Measurements from ENCODE around the gene PCDHGA3. TPM values are rescaled to one million over a fixed set of nuclear protein-coding genes. Genes with fewer than 3 reads are reported as not detected.
"Not testable (repeated sequence)": the region's sequence is repeated elsewhere in the genome, so short reads cannot be mapped to it uniquely, and the experiment has no call there.

PCDHGA3 gene
- total RNA-seq, 4 donors from 2014 or later, result 0.40 to 1.7 (median 0.76) TPM; not detected in 1

- H3K9me3 ChIP-seq, result peaks cover 0 to 62% (median 15%) of the 10 kb centered on the region in 4 donors
- no peaks in the 10 kb centered on the region for H3K36me3 ChIP-seq
- H3K4me3 ChIP-seq, result no peak within 1 kb of the TSS
- H3K4me1 ChIP-seq, result no peaks in the 10 kb centered on the region
- DNase-seq, result no peak
- TF ChIP-seq POLR2A (IDR thresholded peaks at IDR 0.05) (no peak), CTCF (IDR thresholded peaks at IDR 0.05) (no peak)
- no peak within 1 kb of the TSS for H3K27ac ChIP-seq
- no peaks in the 10 kb centered on the region for H3K27me3 ChIP-seq
These were observed 49.0 kb downstream of the PCDHGA3 start, which contains the start of gene PCDHGA8 for GRCh38 chr5:141392429-141393198. PCDHGA8 (plus strand) TSS chr5:141392633; CDS start chr5:141392814, 181 bp downstream.

GRCh38 chr5:141393267-141393666 lies 49.6 kb downstream of the PCDHGA3 start:
- Histone ChIP-seq H3K27me3 (no peaks in the 10 kb centered on the region), H3K27ac (no peak overlapping the region), H3K4me3 (no peak overlapping the region), H3K9me3 (peaks cover 0 to 60% (median 15%) of the 10 kb centered on the region in 4 donors), H3K36me3 (no peaks in the 10 kb centered on the region), H3K4me1 (no peaks in the 10 kb centered on the region)
- TF ChIP-seq CTCF (IDR thresholded peaks at IDR 0.05) (no peak), POLR2A (IDR thresholded peaks at IDR 0.05) (no peak)
- DNase-seq, result no peak

- H3K27me3 ChIP-seq, H3K36me3 ChIP-seq, H3K4me3 ChIP-seq, DNase-seq, H3K4me1 ChIP-seq, H3K27ac ChIP-seq: not testable (repeated sequence)
- peaks cover 0 to 60% (median 17%) of the 10 kb centered on the region in 4 donors for H3K9me3 ChIP-seq
These were observed 51.0 kb downstream of the PCDHGA3 start for GRCh38 chr5:141394401-141395187.

Other genes with a start within 250 kb of the PCDHGA3 start
- gene PCDHB2, start 249.2 kb upstream of the PCDHGA3 start, total RNA-seq, result 1 to 10 TPM in 1 of 4 donors, under 1 TPM in 3; 0.35 to 1.3 (median 0.65) TPM
- 1 to 10 TPM in 2 of 4 donors, under 1 TPM in 1, not detected in 1; 0.70 to 4.1 (median 1.1) TPM for gene PCDHB3, start 243.4 kb upstream of the PCDHGA3 start, total RNA-seq
- gene PCDHB4, start 222.0 kb upstream of the PCDHGA3 start, total RNA-seq, result 1 to 10 TPM in 2 of 4 donors, under 1 TPM in 1, not detected in 1; 0.80 to 6.6 (median 1.2) TPM
- under 1 TPM in 1 of 4 donors, not detected in 3; 0.18 TPM for gene PCDHB5, start 208.6 kb upstream of the PCDHGA3 start, total RNA-seq
- gene PCDHB6, start 193.8 kb upstream of the PCDHGA3 start, total RNA-seq, result under 1 TPM in 1 of 4 donors, not detected in 3; 0.54 TPM
- under 1 TPM in 2 of 4 donors, not detected in 2; 0.53 to 0.54 TPM for gene PCDHB7, start 171.2 kb upstream of the PCDHGA3 start, total RNA-seq
- not detected for gene PCDHB8, start 166.0 kb upstream of the PCDHGA3 start, total RNA-seq
- 1 to 10 TPM in 1 of 4 donors, under 1 TPM in 2, not detected in 1; 0.35 to 5.8 (median 0.40) TPM for gene PCDHB16, start 161.4 kb upstream of the PCDHGA3 start, total RNA-seq
- 1 to 10 TPM in 1 of 4 donors, under 1 TPM in 3; 0.18 to 1.7 (median 0.39) TPM for gene PCDHB9, start 156.7 kb upstream of the PCDHGA3 start, total RNA-seq
- under 1 TPM in 3 of 4 donors, not detected in 1; 0.54 to 0.83 (median 0.76) TPM for gene PCDHB10, start 151.5 kb upstream of the PCDHGA3 start, total RNA-seq
- gene PCDHB11, start 144.2 kb upstream of the PCDHGA3 start, total RNA-seq, result 1 to 10 TPM in 1 of 4 donors, under 1 TPM in 1, not detected in 2; 0.27 to 2.8 TPM
- 1 to 10 TPM in 1 of 4 donors, under 1 TPM in 3; 0.35 to 4.1 (median 0.88) TPM for gene PCDHB12, start 135.1 kb upstream of the PCDHGA3 start, total RNA-seq
- under 1 TPM; 0.13 to 0.83 (median 0.32) TPM for gene PCDHB13, start 129.9 kb upstream of the PCDHGA3 start, total RNA-seq
- 1 to 10 TPM in 1 of 4 donors, under 1 TPM in 2, not detected in 1; 0.19 to 1.1 (median 0.54) TPM for gene PCDHB14, start 120.5 kb upstream of the PCDHGA3 start, total RNA-seq
- gene PCDHB15, start 98.4 kb upstream of the PCDHGA3 start, total RNA-seq, result under 1 TPM in 2 of 4 donors, not detected in 2; 0.27 to 0.35 TPM
- 1 to 10 TPM; 1.1 to 4.1 (median 2.9) TPM for gene SLC25A2, start 39.8 kb upstream of the PCDHGA3 start, total RNA-seq
- 10 to 100 TPM; 42.2 to 80.0 (median 47.5) TPM for gene TAF7, start 23.0 kb upstream of the PCDHGA3 start, total RNA-seq
- 1 to 10 TPM in 1 of 4 donors, not detected in 3; 1.7 TPM for gene PCDHGA1, start 13.3 kb upstream of the PCDHGA3 start, total RNA-seq
- 1 to 10 TPM in 2 of 4 donors, under 1 TPM in 1, not detected in 1; 0.57 to 1.7 (median 1.1) TPM for gene PCDHGA2, start 5.1 kb upstream of the PCDHGA3 start, total RNA-seq
- under 1 TPM in 3 of 4 donors, not detected in 1; 0.27 to 0.53 (median 0.47) TPM for gene PCDHGB1, start 6.3 kb downstream of the PCDHGA3 start, total RNA-seq
- gene PCDHGA4, start 11.2 kb downstream of the PCDHGA3 start, total RNA-seq, result 1 to 10 TPM in 2 of 4 donors, under 1 TPM in 2; 0.27 to 3.3 (median 0.81) TPM
- 1 to 10 TPM; 1.2 to 5.8 (median 1.6) TPM for gene PCDHGB2, start 16.2 kb downstream of the PCDHGA3 start, total RNA-seq
- gene PCDHGA5, start 20.3 kb downstream of the PCDHGA3 start, total RNA-seq, result 10 to 100 TPM in 1 of 4 donors, 1 to 10 TPM in 2, under 1 TPM in 1; 0.94 to 10.7 (median 1.7) TPM
- 1 to 10 TPM; 1.6 to 5.0 (median 2.0) TPM for gene PCDHGB3, start 26.4 kb downstream of the PCDHGA3 start, total RNA-seq
- gene PCDHGA6, start 30.1 kb downstream of the PCDHGA3 start, total RNA-seq, result 1 to 10 TPM in 2 of 4 donors, under 1 TPM in 2; 0.70 to 4.1 (median 1.0) TPM
- 1 to 10 TPM in 2 of 4 donors, under 1 TPM in 2; 0.35 to 2.5 (median 0.95) TPM for gene PCDHGA7, start 38.9 kb downstream of the PCDHGA3 start, total RNA-seq
- gene PCDHGB4, start 43.9 kb downstream of the PCDHGA3 start, total RNA-seq, result 1 to 10 TPM; 1.1 to 3.3 (median 1.9) TPM
- gene PCDHGA8, start 48.8 kb downstream of the PCDHGA3 start, total RNA-seq, result 1 to 10 TPM in 2 of 4 donors, under 1 TPM in 2; 0.35 to 2.5 (median 1.1) TPM
- gene PCDHGB5, start 54.1 kb downstream of the PCDHGA3 start, total RNA-seq, result 1 to 10 TPM; 2.3 to 9.1 (median 2.9) TPM
- gene PCDHGA9, start 58.9 kb downstream of the PCDHGA3 start, total RNA-seq, result 10 to 100 TPM in 1 of 4 donors, 1 to 10 TPM in 3; 1.9 to 17.3 (median 4.0) TPM
- gene PCDHGB6, start 64.2 kb downstream of the PCDHGA3 start, total RNA-seq, result 1 to 10 TPM; 1.1 to 7.4 (median 3.3) TPM
- gene PCDHGA10, start 69.2 kb downstream of the PCDHGA3 start, total RNA-seq, result 1 to 10 TPM; 3.2 to 7.7 (median 4.2) TPM
- gene PCDHGB7, start 73.8 kb downstream of the PCDHGA3 start, total RNA-seq, result 1 to 10 TPM; 4.0 to 5.8 (median 4.3) TPM
- gene PCDHGA11, start 77.2 kb downstream of the PCDHGA3 start, total RNA-seq, result 1 to 10 TPM; 1.1 to 5.0 (median 2.4) TPM
- 10 to 100 TPM in 1 of 4 donors, 1 to 10 TPM in 3; 1.4 to 12.4 (median 4.7) TPM for gene PCDHGA12, start 86.7 kb downstream of the PCDHGA3 start, total RNA-seq
- gene PCDHGC3, start 132.1 kb downstream of the PCDHGA3 start, total RNA-seq, result 10 to 100 TPM; 10.2 to 29.7 (median 16.7) TPM
- gene PCDHGC4, start 141.2 kb downstream of the PCDHGA3 start, total RNA-seq, result 10 to 100 TPM in 1 of 4 donors, 1 to 10 TPM in 3; 1.7 to 11.3 (median 5.3) TPM
- 1 to 10 TPM in 1 of 4 donors, under 1 TPM in 2, not detected in 1; 0.67 to 1.4 (median 0.95) TPM for gene PCDHGC5, start 145.3 kb downstream of the PCDHGA3 start, total RNA-seq

All from Peyer's patch (tissue), 4 donors.